ENCODE results near the gene ROBO4.

Gene ROBO4

GRCh38 chr11:124839128-124839971, 58.3 kb downstream of the ROBO4 start:
- no peak for DNase-seq

GRCh38 chr11:124838805-124839127, 58.9 kb downstream of the ROBO4 start:
- no peak for DNase-seq

GRCh38 chr11:124837491-124837856, 60.2 kb downstream of the ROBO4 start:
- no peak for DNase-seq

- no peak for DNase-seq
Observed at GRCh38 chr11:124835918-124836317, 61.7 kb downstream of the ROBO4 start.

- no peak for DNase-seq
Observed at GRCh38 chr11:124834526-124835180, 63.0 kb downstream of the ROBO4 start.
